ENCODE data around the gene KRT81.

The KRT81 gene

DNA sequence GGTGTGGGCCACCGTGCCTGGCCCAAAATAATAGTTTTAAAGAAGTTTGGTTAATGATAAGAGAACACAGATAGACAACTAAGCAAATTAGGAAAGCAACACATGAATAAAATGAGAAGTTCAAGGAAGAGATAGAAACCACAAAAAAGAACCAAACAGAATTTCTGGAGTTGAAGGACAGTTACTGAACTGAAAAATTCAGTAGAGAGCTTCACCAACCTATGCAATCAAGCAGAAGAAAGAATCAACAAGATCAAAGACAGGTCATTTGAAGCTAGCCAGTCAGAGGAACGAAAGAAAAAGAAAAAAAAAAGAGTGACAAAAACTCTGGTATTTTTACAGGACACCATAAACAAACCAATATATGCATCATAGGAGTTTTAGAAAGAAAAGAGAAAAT is 45.3 kb upstream of the KRT81 start:
- Histone ChIP-seq H3K9me2 (replicated peaks; ENCODE audit: control insufficient read depth, low read length) (no peaks in the 10 kb centered on the region), H4K20me1 (ENCODE audit: control insufficient read depth, insufficient read depth, low read depth, low read length) (no peaks in the 10 kb centered on the region), H3K4me2 (ENCODE audit: low read length) (no peak overlapping the region), H3K9me3 (ENCODE audit: control insufficient read depth, insufficient read depth, low read length) (no peaks in the 10 kb centered on the region), H3K27me3 (ENCODE audit: control insufficient read depth, low read length) (peaks cover 15% of the 10 kb centered on the region), H3K36me3 (ENCODE audit: control insufficient read depth, low read length) (no peaks in the 10 kb centered on the region), H3K79me2 (ENCODE audit: control insufficient read depth, low read length) (no peaks in the 10 kb centered on the region), H3K4me3 (ENCODE audit: low read length) (no peak overlapping the region), H3K27ac (ENCODE audit: low read depth, low read length) (no peak overlapping the region), H3F3A (ENCODE audit: control insufficient read depth, insufficient read depth) (no peaks in the 10 kb centered on the region), H3K4me1 (ENCODE audit: control insufficient read depth, low read length) (no peaks in the 10 kb centered on the region)
- no peak for TF ChIP-seq EZH2phosphoT487 (IDR thresholded peaks at IDR 0.05; ENCODE audit: borderline replicate concordance, low read length)
- no peak for TF ChIP-seq CTCF (IDR thresholded peaks at IDR 0.05; ENCODE audit: low read depth, low read length, poor library complexity, severe bottlenecking)

DNA sequence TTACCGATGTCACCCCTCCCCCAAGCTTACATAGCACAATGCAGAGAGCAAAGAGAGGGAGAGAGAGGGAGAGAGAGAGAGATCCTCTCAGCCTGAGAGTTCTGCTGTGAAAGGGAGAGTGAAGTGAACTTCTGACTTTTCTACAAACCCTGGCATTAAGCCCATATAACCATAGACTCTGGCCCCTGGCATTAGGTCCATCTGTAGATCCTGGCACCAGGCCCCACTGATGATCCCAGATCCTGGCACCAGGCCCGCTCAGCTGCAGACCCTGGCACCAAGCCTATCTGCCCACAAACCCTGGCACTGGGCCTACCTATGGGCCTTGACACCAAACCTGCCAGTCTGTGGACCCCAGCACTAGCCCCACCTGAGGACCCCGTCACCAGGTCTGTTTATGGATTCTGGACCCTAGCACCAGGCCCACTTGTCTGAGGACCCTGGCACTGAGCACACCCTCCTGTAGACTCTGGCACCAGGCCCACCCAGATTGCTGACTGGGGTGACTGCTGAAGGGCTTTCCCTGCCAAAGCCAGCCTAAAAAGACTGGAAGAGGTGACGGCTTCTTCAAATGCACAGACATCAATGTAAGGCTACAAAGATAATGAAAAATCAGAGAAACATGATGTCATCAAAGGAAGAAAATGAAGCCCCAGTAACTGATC is 44.4 kb upstream of the KRT81 start:
- no peaks in the 10 kb centered on the region for H3K36me3 ChIP-seq (ENCODE audit: control insufficient read depth, low read length)
- no peaks in the 10 kb centered on the region for H3K9me3 ChIP-seq (ENCODE audit: control insufficient read depth, insufficient read depth, low read length)
- TF ChIP-seq EZH2phosphoT487 (IDR thresholded peaks at IDR 0.05; ENCODE audit: borderline replicate concordance, low read length) (no peak), CTCF (IDR thresholded peaks at IDR 0.05; ENCODE audit: low read depth, low read length, poor library complexity, severe bottlenecking) (no peak)

GRCh38 chr12:52334185-52334584 is 42.9 kb upstream of the KRT81 start:
- TF ChIP-seq EZH2phosphoT487 (IDR thresholded peaks at IDR 0.05; ENCODE audit: borderline replicate concordance, low read length) = no peak
- TF ChIP-seq CTCF (IDR thresholded peaks at IDR 0.05; ENCODE audit: low read depth, low read length, poor library complexity, severe bottlenecking) = no peak
- no peaks in the 10 kb centered on the region for H3K9me3 ChIP-seq (ENCODE audit: control insufficient read depth, insufficient read depth, low read length)
- no peak overlapping the region for H3K4me2 ChIP-seq (ENCODE audit: low read length)
- no peaks in the 10 kb centered on the region for H3K9me2 ChIP-seq (replicated peaks; ENCODE audit: control insufficient read depth, low read length)
- no peak overlapping the region for H3K4me3 ChIP-seq (ENCODE audit: low read length)
- H3K79me2 ChIP-seq (ENCODE audit: control insufficient read depth, low read length) = no peaks in the 10 kb centered on the region
- no peaks in the 10 kb centered on the region for H4K20me1 ChIP-seq (ENCODE audit: control insufficient read depth, insufficient read depth, low read depth, low read length)
- H3K27me3 ChIP-seq (ENCODE audit: control insufficient read depth, low read length) = peaks cover 15% of the 10 kb centered on the region; the same call in 1 of the 2 replicates
- no peaks in the 10 kb centered on the region for H3K4me1 ChIP-seq (ENCODE audit: control insufficient read depth, low read length)
- no peaks in the 10 kb centered on the region for H3F3A ChIP-seq (ENCODE audit: control insufficient read depth, insufficient read depth)
- H3K27ac ChIP-seq (ENCODE audit: low read depth, low read length) = no peak overlapping the region
- H3K36me3 ChIP-seq (ENCODE audit: control insufficient read depth, low read length) = no peaks in the 10 kb centered on the region

More for the DNA sequence above, 44.4 kb upstream of the KRT81 start:
- Histone ChIP-seq H3K4me3 (ENCODE audit: low read length) (no peak overlapping the region), H3K9me2 (replicated peaks; ENCODE audit: control insufficient read depth, low read length) (no peaks in the 10 kb centered on the region), H3K4me2 (ENCODE audit: low read length) (no peak overlapping the region), H4K20me1 (ENCODE audit: control insufficient read depth, insufficient read depth, low read depth, low read length) (no peaks in the 10 kb centered on the region), H3K27ac (ENCODE audit: low read depth, low read length) (no peak overlapping the region), H3K79me2 (ENCODE audit: control insufficient read depth, low read length) (no peaks in the 10 kb centered on the region), H3K4me1 (ENCODE audit: control insufficient read depth, low read length) (no peaks in the 10 kb centered on the region), H3F3A (ENCODE audit: control insufficient read depth, insufficient read depth) (no peaks in the 10 kb centered on the region), H3K27me3 (ENCODE audit: control insufficient read depth, low read length) (peaks cover 15% of the 10 kb centered on the region)

All from DOHH2 (cell line).